NCI-H2171 treated with DMSO at 0.1 percent for 48 hours (cell line): Measurements from ENCODE around the gene ATP10A.
"Not testable (repeated sequence)": the region's sequence is repeated elsewhere in the genome, so short reads cannot be mapped to it uniquely, and the experiment has no call there.

ENCODE experiments used
- DNase-seq: peaks from one replicate; lab custom pipeline; 2025; lab: John Stamatoyannopoulos, UW

Gene ATP10A

DNA sequence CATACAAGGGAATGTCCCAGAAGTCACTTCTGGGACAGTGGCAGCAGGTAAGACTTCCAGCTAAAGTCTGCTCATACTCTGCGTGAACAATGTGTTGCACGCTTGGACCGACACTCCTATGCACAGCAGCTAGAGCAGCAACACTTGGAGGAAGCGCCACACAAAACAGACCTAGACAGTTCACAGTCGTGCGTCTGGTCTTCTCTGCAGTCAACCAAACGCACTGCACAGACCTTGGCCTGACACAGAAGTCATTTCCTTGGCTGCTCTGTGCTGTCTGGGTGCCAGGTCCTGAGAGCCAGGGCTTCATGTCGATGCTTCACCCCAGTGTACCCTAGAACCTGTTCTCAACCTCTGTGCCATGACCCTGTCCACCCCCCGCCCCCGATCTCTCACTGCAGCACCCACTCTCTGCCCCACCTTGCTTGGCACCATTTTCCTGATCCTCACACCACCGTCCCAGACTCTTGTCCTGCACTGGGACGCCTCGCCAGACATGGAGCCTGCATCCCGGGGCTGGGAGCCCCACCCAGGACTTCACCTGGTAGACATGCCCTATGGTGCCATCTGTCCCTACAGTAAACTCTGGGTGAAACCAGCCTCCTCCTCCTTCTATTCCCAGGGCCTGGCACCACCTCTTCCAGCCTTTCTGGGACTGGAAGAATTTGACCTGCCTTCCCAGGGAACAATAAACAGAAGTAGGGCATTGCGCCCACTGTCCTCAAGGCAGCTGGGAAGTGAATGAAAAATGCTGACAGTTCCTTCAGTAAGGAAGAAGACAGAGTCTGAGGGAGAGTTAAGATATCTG is 3.1 kb downstream of the ATP10A start:
- DNase-seq, result no peak

DNA sequence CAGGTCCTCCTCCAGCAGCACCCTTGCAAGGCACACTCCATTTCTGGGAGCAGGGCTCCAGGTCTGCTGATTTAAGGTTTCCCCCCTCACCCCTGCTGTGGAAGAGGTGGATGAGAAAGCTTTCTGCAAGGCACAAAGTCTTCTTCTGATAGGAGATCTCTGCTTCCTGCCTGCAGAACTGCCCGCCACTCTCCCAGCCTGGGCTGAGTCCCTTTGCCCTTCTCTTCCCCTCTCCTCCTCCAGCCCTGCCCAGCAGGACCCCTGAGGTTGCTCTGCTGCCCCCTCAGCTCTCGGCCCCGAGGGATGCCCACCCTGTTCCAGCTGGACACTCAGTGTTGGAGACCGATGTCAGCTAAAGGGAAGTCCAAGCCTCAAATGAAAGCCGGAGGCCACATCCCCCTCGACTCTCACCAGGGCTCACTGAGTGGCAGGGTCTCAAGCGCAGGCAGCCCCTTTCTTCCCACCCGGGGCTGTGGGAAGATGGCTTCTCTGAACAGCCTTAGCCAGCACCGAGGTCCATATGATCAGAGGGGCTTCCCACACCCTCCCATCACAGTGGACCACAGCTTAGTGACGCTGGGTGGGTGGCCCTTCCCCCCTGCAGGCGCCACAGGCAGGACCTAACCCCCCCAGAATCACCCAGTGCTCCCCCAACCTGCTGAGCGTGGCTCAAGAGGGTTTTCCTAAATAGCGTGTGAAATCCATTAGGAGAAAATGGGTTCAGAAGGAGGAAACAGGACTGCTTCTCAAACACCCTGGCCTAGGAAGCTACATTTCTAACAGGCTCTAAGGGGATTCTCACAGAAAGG is 4.0 kb downstream of the ATP10A start:
- DNase-seq, result no peak

GRCh38 chr15:25856059-25856458 is 7.1 kb downstream of the ATP10A start:
- DNase-seq, result not testable (repeated sequence)

- no peak for DNase-seq
Measured at GRCh38 chr15:25852661-25853524, 10.2 kb downstream of the ATP10A start.

- no peak for DNase-seq
Measured at GRCh38 chr15:25852027-25852426, 11.1 kb downstream of the ATP10A start.

GRCh38 chr15:25850154-25851111 is 12.7 kb downstream of the ATP10A start:
- DNase-seq, result no peak

DNA sequence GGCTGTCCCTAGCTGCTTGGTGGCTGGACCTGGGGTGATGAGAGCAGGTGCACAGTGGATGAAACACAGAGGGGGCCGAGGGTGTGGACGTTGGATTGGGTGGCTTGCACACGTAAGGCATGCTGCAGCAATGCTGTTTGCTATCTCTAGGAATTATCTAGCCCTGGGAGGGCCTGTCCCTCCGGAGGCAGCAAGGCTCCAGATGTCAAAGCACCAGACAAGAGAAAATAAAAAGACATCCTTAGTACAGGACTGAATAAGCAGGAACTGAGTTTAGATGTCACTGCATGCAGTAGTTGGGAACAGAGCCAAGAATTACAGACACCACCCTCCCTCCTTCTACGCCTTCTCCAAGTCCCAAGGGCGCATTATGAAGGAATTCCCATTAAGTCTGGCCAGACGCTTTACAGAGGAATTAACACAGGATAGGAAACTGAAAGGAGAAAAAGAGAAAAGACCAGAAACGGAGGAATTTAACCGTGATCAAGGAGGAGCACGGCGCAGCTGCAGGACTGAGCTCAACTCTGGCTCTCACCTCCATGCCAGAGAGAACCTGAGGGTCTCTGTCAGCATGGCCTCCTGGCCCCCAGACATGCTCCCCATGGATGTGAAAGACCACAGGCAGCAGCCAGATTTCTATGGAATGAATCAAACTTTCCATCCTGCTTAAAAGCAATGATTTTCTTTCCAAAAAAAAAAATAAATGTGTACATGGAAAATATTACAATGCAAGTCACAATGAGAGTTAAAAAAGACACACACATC is 13.8 kb downstream of the ATP10A start:
- DNase-seq, result peak; percentile 42

GRCh38 chr15:25848784-25849156 is 14.4 kb downstream of the ATP10A start:
- no peak for DNase-seq

DNA sequence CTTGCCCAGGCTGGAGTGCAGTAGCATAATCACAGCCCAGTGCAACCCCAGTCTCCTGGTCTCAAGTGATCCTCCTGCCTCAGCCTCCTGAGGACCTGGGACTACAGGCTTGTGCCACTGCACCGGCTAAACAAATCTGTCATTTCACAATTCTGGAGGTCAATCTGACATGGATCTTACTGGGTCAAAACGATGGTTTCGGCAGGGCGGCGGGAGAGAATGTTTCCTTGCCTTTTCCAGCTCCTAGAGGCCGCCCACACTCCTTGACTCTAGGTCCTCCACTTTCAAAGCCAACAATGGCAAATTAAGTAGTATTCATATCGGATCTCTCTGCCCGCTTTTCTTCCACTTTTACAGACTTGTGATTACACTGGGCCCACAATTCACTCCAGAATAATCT is 14.8 kb downstream of the ATP10A start:
- DNase-seq, result no peak

DNA sequence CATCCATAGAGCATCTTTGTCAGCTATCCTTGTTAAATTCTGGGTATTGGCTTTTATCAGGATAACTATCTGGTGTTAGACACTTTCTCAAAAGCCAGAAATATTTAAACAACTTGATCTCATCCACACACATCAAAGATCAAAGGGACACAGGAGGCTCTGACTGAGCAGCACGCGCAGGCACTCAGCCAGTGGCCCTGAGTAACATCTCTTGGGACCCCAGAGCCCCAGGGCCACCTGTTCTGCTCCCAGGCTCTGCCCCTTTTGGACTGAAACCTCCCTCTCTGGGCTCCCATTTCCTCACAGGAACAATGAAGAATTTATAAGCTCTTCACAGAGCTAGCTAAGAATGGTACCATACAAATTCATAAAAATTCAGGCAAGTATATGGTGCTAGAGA is 16.1 kb downstream of the ATP10A start:
- peak; percentile 59 for DNase-seq

- DNase-seq, result no peak
Measured at GRCh38 chr15:25846377-25846776, 16.8 kb downstream of the ATP10A start.

GRCh38 chr15:25844981-25845680 is 18.0 kb downstream of the ATP10A start:
- no peak for DNase-seq

GRCh38 chr15:25844542-25844941 is 18.6 kb downstream of the ATP10A start:
- DNase-seq, result no peak

DNA sequence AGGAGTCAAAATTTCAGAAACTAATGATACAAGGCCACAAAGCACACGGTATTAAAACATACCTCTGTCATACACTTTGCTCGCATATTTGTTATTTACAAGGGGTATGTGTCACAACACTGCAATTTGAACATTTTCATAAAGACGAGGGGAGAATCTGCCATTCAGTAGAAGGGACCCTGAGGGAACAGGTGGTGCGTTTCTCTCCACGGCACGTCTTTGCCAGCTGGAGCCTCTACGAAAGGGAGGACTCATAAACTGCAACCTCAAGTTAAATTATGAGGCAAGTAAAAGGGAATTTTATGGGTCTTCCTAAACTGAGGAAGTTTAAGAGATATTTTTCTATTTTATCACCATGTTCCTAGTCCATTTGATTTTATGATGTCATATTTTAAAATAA is 19.1 kb downstream of the ATP10A start:
- no peak for DNase-seq

GRCh38 chr15:25839638-25840156 is 23.4 kb downstream of the ATP10A start:
- DNase-seq, result no peak

DNA sequence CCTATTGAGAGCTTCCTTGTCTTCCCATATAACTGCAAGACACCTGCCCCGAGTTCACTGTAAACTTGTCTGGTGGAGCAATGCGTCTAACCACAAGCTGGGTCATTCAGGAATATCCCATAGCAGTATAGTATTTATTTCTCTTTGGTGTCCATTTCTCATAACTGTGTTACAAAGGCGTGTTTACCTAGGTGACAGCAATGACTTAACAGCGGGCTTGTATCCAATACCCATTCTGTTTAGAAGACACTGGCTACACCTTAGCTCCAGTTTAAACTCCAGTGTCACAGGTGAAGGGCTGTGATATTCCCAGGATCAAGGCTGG is 24.3 kb downstream of the ATP10A start:
- no peak for DNase-seq

DNA sequence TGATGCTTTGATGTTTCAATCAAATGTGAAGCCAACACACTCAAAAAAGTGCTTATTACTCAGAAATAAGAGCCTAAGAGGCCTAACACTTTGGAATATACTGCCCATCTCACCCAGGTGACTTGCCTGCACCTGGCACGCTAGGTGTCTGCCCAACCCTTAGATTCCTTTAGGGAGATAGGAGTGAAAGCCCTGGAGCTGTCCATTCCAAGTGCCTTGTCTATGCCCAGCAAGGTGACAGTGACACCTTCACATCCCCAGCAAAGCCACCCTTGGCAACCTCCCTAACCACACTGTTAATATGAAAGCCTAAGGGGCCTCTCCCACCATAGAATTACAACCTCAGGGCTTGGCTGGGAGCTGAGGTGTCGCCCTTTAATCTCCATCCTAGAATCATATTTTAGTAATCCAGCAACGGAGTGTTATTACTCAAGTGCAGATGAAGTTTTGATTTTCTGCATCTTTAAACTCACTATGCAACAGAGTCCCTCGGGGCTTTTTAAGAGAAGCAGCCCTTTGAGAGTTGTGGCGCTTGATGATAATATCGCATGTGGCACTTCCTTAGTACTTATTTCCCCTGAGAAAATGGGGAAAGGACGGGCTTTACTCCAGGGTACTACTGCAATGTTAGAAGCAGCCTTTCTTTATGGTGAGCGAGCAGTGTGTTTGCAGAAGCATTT is 24.8 kb downstream of the ATP10A start:
- DNase-seq, result no peak

GRCh38 chr15:25832158-25832557 is 31.0 kb downstream of the ATP10A start:
- no peak for DNase-seq

DNA sequence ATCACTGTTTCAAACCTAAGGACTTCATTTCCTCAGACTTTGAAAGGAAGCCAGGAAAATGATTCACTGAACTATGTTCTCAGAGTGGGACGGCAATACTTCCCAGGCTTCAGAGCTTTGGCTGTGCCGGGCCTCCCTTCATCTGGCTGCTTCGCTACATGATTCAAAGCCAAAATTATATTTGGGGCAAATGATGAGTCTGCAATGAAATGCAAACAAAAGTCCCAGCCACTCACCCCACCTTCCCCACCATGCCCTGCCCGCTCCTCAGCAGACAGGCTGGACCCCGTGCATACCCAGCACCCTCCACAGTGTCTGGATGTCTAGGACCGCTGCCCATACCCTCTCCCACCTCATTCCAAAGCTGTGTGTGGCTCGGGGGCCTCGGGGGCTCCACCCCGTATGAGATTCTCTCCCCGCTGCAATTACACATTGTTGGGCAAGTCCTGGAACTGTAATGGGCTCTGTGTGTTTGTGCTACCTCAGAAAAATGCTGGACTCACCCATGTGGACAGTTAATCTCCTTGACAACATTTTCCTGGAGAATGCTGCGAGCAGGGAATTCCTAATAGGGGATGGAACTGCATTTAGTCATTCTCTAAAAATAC is 32.2 kb downstream of the ATP10A start:
- DNase-seq, result no peak
